ENCODE results near the gene GRIN2A. TPM values are rescaled to one million over a fixed set of nuclear protein-coding genes. Genes with fewer than 3 reads are reported as not detected.

Gene GRIN2A
- total and polyA plus RNA-seq, 2 donors (not counting 3 experiments of a cell fraction or from before 2014, with no cell fraction given): not detected

GRCh38 chr16:9755081-9755480, 427.1 kb downstream of the GRIN2A start:
- Histone ChIP-seq H3K27me3 (ENCODE audit: control insufficient read depth in 2 of 2, insufficient read depth in 2 of 2, low read length in 2 of 2) (no peaks in the 10 kb centered on the region), H3K79me2 (ENCODE audit: control insufficient read depth, insufficient read depth, low read length) (no peaks in the 10 kb centered on the region), H3K9me3 (replicated peaks; ENCODE audit: control insufficient read depth, insufficient read depth, low read length) (no peaks in the 10 kb centered on the region), H3K27ac (ENCODE audit: insufficient read depth, low read depth, low read length) (no peak overlapping the region), H4K20me1 (replicated peaks; ENCODE audit: control insufficient read depth, extremely low read depth, insufficient read depth, low read length) (no peaks in the 10 kb centered on the region), H3K4me2 (ENCODE audit: insufficient read depth, low read length) (no peak overlapping the region), H3K4me3 (replicated peaks in 1 of 3; ENCODE audit: insufficient read depth in 1 of 3, low read depth in 1 of 3, low read length in 3 of 3) (no peak overlapping the region), H3K9me1 (replicated peaks; ENCODE audit: control insufficient read depth, extremely low read depth, insufficient read depth, low read length) (no peaks in the 10 kb centered on the region), H3K9ac (replicated peaks; ENCODE audit: extremely low read depth, insufficient read depth, low read length) (no peak overlapping the region), H2AFZ (ENCODE audit: low read depth, low read length) (no peak overlapping the region), H3K36me3 (ENCODE audit: control insufficient read depth in 2 of 2, extremely low read depth in 1 of 2, insufficient read depth in 2 of 2, low read length in 2 of 2) (no peaks in the 10 kb centered on the region), H3K4me1 (ENCODE audit: control insufficient read depth, extremely low read depth, insufficient read depth, low read length) (no peaks in the 10 kb centered on the region)
- intact Hi-C loops (cut with micrococcal nuclease): no loop called here
- ChIA-PET POLR2A (no interaction called here), CTCF (no interaction called here)
- dilution Hi-C loops (cut with MboI; ENCODE audit: extremely low pct_ligation_motif_present, low sequenced_read_pairs): no loop called here
- DNase-seq (ENCODE audit: low read depth, low spot score) (no peak), FAIRE-seq (no peak)
- no TSS peak for BruUV-seq (replicated peaks)
- TF ChIP-seq JUN (IDR thresholded peaks at IDR 0.05; ENCODE audit: borderline replicate concordance, insufficient read depth, insufficient read length, low read depth): no peak
- no peak for TF ChIP-seq CTCF (IDR thresholded peaks at IDR 0.05; ENCODE audit: extremely low read depth in 1 of 2, insufficient read depth in 1 of 2, low read depth in 1 of 2, low read length in 2 of 2)
- TF ChIP-seq MAX (IDR thresholded peaks at IDR 0.05; ENCODE audit: insufficient read depth, insufficient read length): no peak
- TF ChIP-seq POLR2AphosphoS5 (IDR thresholded peaks at IDR 0.05; ENCODE audit: insufficient read depth, low read depth, low read length): no peak
- TF ChIP-seq FOS (IDR thresholded peaks at IDR 0.05; ENCODE audit: borderline replicate concordance, insufficient read depth, low read length): no peak
- TF ChIP-seq EZH2 (IDR thresholded peaks at IDR 0.05; ENCODE audit: borderline replicate concordance, low read depth, low read length, severe bottlenecking): no peak
- TF ChIP-seq POLR2A (IDR thresholded peaks at IDR 0.05; ENCODE audit: low read depth, low read length): no peak
- no peak for TF ChIP-seq GATA2 (IDR thresholded peaks at IDR 0.05; ENCODE audit: insufficient read depth, insufficient read length, low read depth, low read length)
- TF ChIP-seq MYC (IDR thresholded peaks at IDR 0.05; ENCODE audit: low read depth, low read length): no peak
